Spleen (tissue), 11 donors: ENCODE data around the gene INSYN1. TPM values are rescaled to one million over a fixed set of nuclear protein-coding genes. Genes with fewer than 3 reads are reported as not detected.

Source experiments
- DNase-seq: peaks from one replicate; pipeline ENCODE4 v3.0.0-alpha.2; 2020
- H3K27ac ChIP-seq, 8 donors: fragments of 200-600 bp; sonication (generic) in 7 of 8; 1 replicate in 4 of 8; 2 replicates in 4 of 8; pipeline versions ENCODE4 v1.5.0 to v1.8.0; 2016 to 2021; ENCODE audit warnings: inconsistent platforms in 4 of 8, mild to moderate bottlenecking in 4 of 8, moderate library complexity in 1 of 8
- H3K27me3 ChIP-seq, 7 donors: fragments of 200-600 bp; sonication (generic) in 6 of 7; replicated peaks in 1 of 7; 1 replicate in 4 of 7; 2 replicates in 3 of 7; pipeline versions ENCODE4 v1.5.0 to v1.8.0; 2016 to 2021; ENCODE audit warnings: inconsistent platforms in 3 of 7, mild to moderate bottlenecking in 1 of 7
- H3K36me3 ChIP-seq, 6 donors: fragments of 200-600 bp; sonication (generic) in 5 of 6; 1 replicate in 4 of 6; 2 replicates in 2 of 6; pipeline versions ENCODE4 v1.5.0 to v1.8.0; 2016 to 2021; ENCODE audit warnings: inconsistent platforms in 2 of 6
- H3K4me1 ChIP-seq, 6 donors: fragments of 200-600 bp; sonication (generic) in 5 of 6; 1 replicate in 3 of 6; 2 replicates in 3 of 6; pipeline versions ENCODE4 v1.5.0 to v1.8.0; 2016 to 2021; ENCODE audit warnings: inconsistent platforms in 3 of 6
- H3K4me3 ChIP-seq, 8 donors: fragments of 200-600 bp; sonication (generic) in 7 of 8; 1 replicate in 4 of 8; 2 replicates in 4 of 8; pipeline versions ENCODE4 v1.5.0 to v1.8.0; 2016 to 2021; ENCODE audit warnings: inconsistent platforms in 4 of 8, mild to moderate bottlenecking in 4 of 8, moderate library complexity in 2 of 8
- H3K9me3 ChIP-seq, 8 donors: fragments of 200-600 bp; sonication (generic) in 7 of 8; 1 replicate in 4 of 8; 2 replicates in 4 of 8; pipeline versions ENCODE4 v1.5.0 to v1.8.0; 2016 to 2021; ENCODE audit warnings: inconsistent platforms in 4 of 8
- POLR2A ChIP-seq, 3 donors: fragments of 450-650 bp; IDR thresholded peaks; one replicate each; pipeline ENCODE4 v1.5.1; 2017; ENCODE audit warnings: antibody characterized with exemption in 3 of 3, mild to moderate bottlenecking in 1 of 3
- POLR2AphosphoS5 ChIP-seq, 3 donors: sonication (generic); formaldehyde crosslinking; IDR thresholded peaks; one replicate each; pipeline ENCODE4 v1.5.1; 2017; ENCODE audit warnings: antibody characterized with exemption in 3 of 3
- WGBS, 5 donors: extraction: QIAGEN DNeasy Blood & Tissue Kit in 3 of 5; methylation state at CpG; one replicate each; pipeline versions ENCODE4 v1.1.5 to v1.1.7; 2013 to 2018; 5-methylcytosine and 5-hydroxymethylcytosine counted together
- intact Hi-C: fragments of 100-400 bp; cut with DNase I; formaldehyde crosslinking; loops from one replicate; pipeline ENCODE4 v1.15.0; 2023; ENCODE audit warnings: low total_unique reads
- polyA plus RNA-seq, 3 donors: library from polyadenylated mRNA; stranded (reverse); fragments of 200-250 nt; gene quantifications; one replicate each; pipeline ENCODE4 v1.2.1, GENCODE V29; 2013
- total RNA-seq, 7 donors: library from RNA; depleted of rRNA in 3 of 7; stranded (reverse); fragments of >200 nt in 3 of 7; fragmentation: NEBNext Ultra II Directional in 4 of 7; extraction: Animal tissue kit (Norgen Biotek cat#: 25700) in 4 of 7; gene quantifications; one replicate each; pipeline versions ENCODE4 v1.1.0 to v1.2.1, GENCODE V29; 2016 to 2021
- TF ChIP-seq, protein P1 (sequence below), 11 experiments: fragments of 200-600 bp in 7 of 11; fragments of 450-650 bp in 4 of 11; sonication (generic) in 4 of 11; IDR thresholded peaks in 8 of 11; conservative IDR thresholded peaks in 3 of 11; 1 replicate in 7 of 11; 2 replicates in 4 of 11; pipeline versions ENCODE4 v1.4.0 to v1.8.0; 2016 to 2021; ENCODE audit warnings: antibody characterized with exemption in 11 of 11, inconsistent platforms in 4 of 11, mild to moderate bottlenecking in 1 of 11
- donor health status: healthy with polysubstance abuse.
- donor health status: DM: no; HTN: no; CAD: no; lungs with moderate emphysema.
- donor health status: DM: no; HTN: no; CAD: no.
- donor health status: Bipolar disorder and iron deficiency.
- donor health status: healthy.
- donor health status: DM: no; HTN: no; CAD: no.
- donor health status: DM: yes; HTN: yes; CAD: no.

INSYN1 gene
- total and polyA plus RNA-seq, 10 donors, result 0.11 to 2.8 (median 0.74) TPM; not detected in 1

DNA sequence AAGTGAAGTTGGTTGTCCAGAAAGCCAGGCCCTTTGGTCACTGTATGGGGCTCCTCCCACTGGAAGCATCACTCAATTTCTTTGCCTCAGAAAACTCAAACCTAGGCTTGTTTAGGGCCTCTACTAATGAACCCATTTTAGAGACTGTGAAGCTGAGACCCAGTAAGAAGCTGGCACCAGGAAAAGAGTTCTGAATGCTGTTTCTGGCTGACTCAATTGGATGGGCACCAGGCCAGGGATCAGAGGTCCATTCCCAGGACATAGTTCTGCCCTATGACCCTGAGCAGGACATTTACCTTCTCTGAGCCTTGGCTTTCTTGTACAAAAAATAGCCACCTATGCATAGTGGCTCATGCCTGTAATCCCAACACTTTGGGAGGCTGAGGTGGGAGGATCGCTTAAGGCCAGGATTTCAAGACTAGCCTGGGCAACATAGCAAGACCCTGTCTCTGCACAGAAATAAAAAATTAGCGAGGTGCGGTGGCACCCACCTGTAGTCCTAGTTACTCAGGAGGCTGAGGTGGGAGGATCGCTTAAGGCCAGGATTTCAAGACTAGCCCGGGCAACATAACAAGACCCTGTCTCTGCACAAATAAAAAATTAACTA, 38.4 kb downstream of the INSYN1 start:
- intact Hi-C loops, result no loop called here
- Histone ChIP-seq H3K4me3 (no peak overlapping the region), H3K9me3 (no peaks in the 10 kb centered on the region), H3K27ac (no peak overlapping the region), H3K36me3 (peaks cover 0 to 46% (median 10%) of the 10 kb centered on the region in 6 donors), H3K4me1 (peaks cover 0 to 11% (median 3%) of the 10 kb centered on the region in 6 donors), H3K27me3 (peaks cover 0 to 11% (median 0%) of the 10 kb centered on the region in 7 donors)
- 87 to 99% (median 97%) methylated on average over 5 of the region's 5 CpGs for WGBS, 5 donors
- TF ChIP-seq, protein P1, sequence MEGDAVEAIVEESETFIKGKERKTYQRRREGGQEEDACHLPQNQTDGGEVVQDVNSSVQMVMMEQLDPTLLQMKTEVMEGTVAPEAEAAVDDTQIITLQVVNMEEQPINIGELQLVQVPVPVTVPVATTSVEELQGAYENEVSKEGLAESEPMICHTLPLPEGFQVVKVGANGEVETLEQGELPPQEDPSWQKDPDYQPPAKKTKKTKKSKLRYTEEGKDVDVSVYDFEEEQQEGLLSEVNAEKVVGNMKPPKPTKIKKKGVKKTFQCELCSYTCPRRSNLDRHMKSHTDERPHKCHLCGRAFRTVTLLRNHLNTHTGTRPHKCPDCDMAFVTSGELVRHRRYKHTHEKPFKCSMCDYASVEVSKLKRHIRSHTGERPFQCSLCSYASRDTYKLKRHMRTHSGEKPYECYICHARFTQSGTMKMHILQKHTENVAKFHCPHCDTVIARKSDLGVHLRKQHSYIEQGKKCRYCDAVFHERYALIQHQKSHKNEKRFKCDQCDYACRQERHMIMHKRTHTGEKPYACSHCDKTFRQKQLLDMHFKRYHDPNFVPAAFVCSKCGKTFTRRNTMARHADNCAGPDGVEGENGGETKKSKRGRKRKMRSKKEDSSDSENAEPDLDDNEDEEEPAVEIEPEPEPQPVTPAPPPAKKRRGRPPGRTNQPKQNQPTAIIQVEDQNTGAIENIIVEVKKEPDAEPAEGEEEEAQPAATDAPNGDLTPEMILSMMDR (IDR thresholded peaks at IDR 0.05 in 8 of 11, conservative IDR thresholded peaks at IDR 0.05 in 3 of 11), result no peak
- TF ChIP-seq POLR2AphosphoS5 (IDR thresholded peaks at IDR 0.05), result no peak
- TF ChIP-seq POLR2A (IDR thresholded peaks at IDR 0.05), result no peak
- no peak for DNase-seq

DNA sequence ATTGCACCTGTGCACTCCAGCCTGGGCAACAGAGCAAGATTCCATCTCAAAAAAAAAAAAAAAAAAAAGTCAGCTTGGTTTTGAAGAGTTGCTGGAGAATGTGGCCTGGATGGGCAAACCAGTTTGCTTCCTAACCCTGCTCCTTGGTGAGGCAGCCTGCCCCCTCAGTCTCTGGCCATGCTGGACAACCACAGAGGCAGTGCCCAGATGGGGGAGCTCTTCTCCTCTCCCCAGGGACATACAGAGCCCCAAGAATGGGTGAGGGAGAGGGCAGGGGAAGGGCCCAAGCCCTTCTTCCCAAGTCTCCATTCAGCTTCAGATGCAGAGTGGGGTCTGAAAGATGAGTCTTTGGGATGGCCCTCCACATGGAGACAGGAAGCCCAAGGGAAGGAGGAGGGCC, 41.0 kb downstream of the INSYN1 start:
- peaks cover 0 to 73% (median 10%) of the 10 kb centered on the region in 6 donors for H3K36me3 ChIP-seq
- no peak for DNase-seq
- peaks cover 0 to 11% (median 3%) of the 10 kb centered on the region in 6 donors for H3K4me1 ChIP-seq
- intact Hi-C loops, result no loop called here
- no peak overlapping the region for H3K27ac ChIP-seq
- peaks cover 0 to 2% (median 0%) of the 10 kb centered on the region in 7 donors for H3K27me3 ChIP-seq
- TF ChIP-seq, protein P1 (IDR thresholded peaks at IDR 0.05 in 8 of 11, conservative IDR thresholded peaks at IDR 0.05 in 3 of 11), result no peak
- TF ChIP-seq POLR2AphosphoS5 (IDR thresholded peaks at IDR 0.05) (no peak), POLR2A (IDR thresholded peaks at IDR 0.05) (no peak)
- no peaks in the 10 kb centered on the region for H3K9me3 ChIP-seq
- H3K4me3 ChIP-seq, result no peak overlapping the region

DNA sequence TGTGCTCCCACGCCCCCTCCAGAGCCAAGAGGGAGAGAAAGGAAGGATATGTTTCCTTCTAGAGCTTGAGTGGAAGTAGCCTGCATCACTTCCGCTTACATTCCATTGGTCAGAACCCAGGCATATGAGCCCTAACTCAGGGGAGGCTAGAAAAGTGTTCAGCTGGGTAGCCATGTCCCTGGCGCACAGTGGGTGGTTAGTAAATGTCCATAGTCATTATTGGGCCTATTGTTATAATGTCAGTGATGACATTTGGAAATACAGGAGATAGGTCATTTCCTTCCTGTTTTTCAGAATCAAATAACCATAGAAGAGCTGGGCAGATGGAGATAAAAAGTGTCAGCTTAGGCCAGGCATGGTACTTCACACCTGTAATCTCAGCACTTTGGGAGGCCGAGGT, 41.6 kb downstream of the INSYN1 start:
- H3K4me1 ChIP-seq, result peaks cover 0 to 11% (median 3%) of the 10 kb centered on the region in 6 donors
- intact Hi-C loops, result no loop called here
- TF ChIP-seq, protein P1 (IDR thresholded peaks at IDR 0.05 in 8 of 11, conservative IDR thresholded peaks at IDR 0.05 in 3 of 11), result no peak
- TF ChIP-seq POLR2A (IDR thresholded peaks at IDR 0.05), result no peak
- no peak for TF ChIP-seq POLR2AphosphoS5 (IDR thresholded peaks at IDR 0.05)
- no peak overlapping the region for H3K4me3 ChIP-seq
- H3K9me3 ChIP-seq, result no peaks in the 10 kb centered on the region
- H3K27me3 ChIP-seq, result peaks cover 0 to 5% (median 0%) of the 10 kb centered on the region in 7 donors
- H3K27ac ChIP-seq, result peak overlapping the region in 2 of 8 donors; percentile 49 to 55
- DNase-seq, result no peak
- 61 to 80% (median 68%) methylated on average over 4 of the region's 4 CpGs for WGBS, 5 donors
- H3K36me3 ChIP-seq, result peaks cover 0 to 79% (median 10%) of the 10 kb centered on the region in 6 donors

DNA sequence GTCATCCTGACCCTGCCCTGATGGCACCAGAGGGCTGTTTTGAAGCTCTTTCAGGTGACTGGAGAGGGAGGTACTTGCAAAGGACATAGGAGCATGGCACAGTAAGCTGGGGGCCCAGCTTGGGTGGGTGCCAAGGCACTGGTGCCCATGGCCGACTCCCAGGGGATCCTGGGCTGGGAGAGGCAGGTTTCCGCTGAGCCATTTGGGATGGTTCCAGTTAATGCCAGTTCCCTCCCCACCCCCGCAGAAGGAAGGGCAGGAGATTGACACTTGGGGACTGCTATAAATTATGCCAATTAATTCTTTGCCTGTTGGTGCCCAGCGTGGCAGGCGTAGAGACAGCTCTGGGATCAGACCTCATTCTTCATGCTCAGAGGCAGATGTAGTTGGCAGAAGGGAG, 42.8 kb downstream of the INSYN1 start:
- H3K9me3 ChIP-seq, result no peaks in the 10 kb centered on the region

More for the DNA sequence above, 42.8 kb downstream of the INSYN1 start:
- no peak overlapping the region for H3K27ac ChIP-seq
- 77 to 87% (median 79%) methylated on average over 4 to 5 of the region's 5 CpGs for WGBS, 5 donors
- H3K4me3 ChIP-seq, result no peak overlapping the region
- peaks cover 0 to 5% (median 0%) of the 10 kb centered on the region in 7 donors for H3K27me3 ChIP-seq
- intact Hi-C loops, result no loop called here
- TF ChIP-seq POLR2A (IDR thresholded peaks at IDR 0.05) (no peak), POLR2AphosphoS5 (IDR thresholded peaks at IDR 0.05) (no peak)
- TF ChIP-seq, protein P1 (IDR thresholded peaks at IDR 0.05 in 8 of 11, conservative IDR thresholded peaks at IDR 0.05 in 3 of 11), result no peak
- no peak for DNase-seq
- peaks cover 0 to 11% (median 4%) of the 10 kb centered on the region in 6 donors for H3K4me1 ChIP-seq
- peaks cover 0 to 84% (median 10%) of the 10 kb centered on the region in 6 donors for H3K36me3 ChIP-seq
